HepG2 (cell line): ENCODE data around the gene RABGGTA. TPM values are rescaled to one million over a fixed set of nuclear protein-coding genes. Genes with fewer than 3 reads are reported as not detected.

Experiments used
- E2F1 ChIP-seq: sonication (generic); formaldehyde crosslinking; IDR thresholded peaks from 2 replicates; pipeline ENCODE4 v1.5.0; 2020; ENCODE audit warnings: missing genetic modification reagents
- EEA1 ChIP-seq: sonication (generic); formaldehyde crosslinking; IDR thresholded peaks from 2 replicates; pipeline ENCODE4 v1.5.1; 2020; ENCODE audit warnings: mild to moderate bottlenecking, missing genetic modification reagents, borderline replicate concordance
- GMEB2 ChIP-seq: IDR thresholded peaks from 2 replicates; pipeline ENCODE4 v1.6.1; 2016; ENCODE audit warnings: missing biosample characterization, missing genetic modification reagents, low read depth
- KAT2B ChIP-seq: fragments of 150-350 bp; IDR thresholded peaks from 2 replicates; pipeline ENCODE4 v1.6.1; 2014; ENCODE audit warnings: low read depth, low read length, borderline replicate concordance
- MXD1 ChIP-seq: sonication (generic); formaldehyde crosslinking; IDR thresholded peaks from 2 replicates; pipeline ENCODE4 v1.4.0; 2020; ENCODE audit warnings: mild to moderate bottlenecking, missing genetic modification reagents
- MXD4 ChIP-seq: IDR thresholded peaks from 2 replicates; pipeline ENCODE4 v1.6.1; 2016; ENCODE audit warnings: mild to moderate bottlenecking, missing biosample characterization, missing genetic modification reagents
- NFYB ChIP-seq: sonication (generic); formaldehyde crosslinking; IDR thresholded peaks from 2 replicates; pipeline ENCODE4 v1.4.0; 2020; ENCODE audit warnings: missing genetic modification reagents
- NR2F2 ChIP-seq: IDR thresholded peaks from 2 replicates; pipeline ENCODE4 v1.6.1; 2012; ENCODE audit warnings: low read depth, inconsistent platforms, borderline replicate concordance
- PREB ChIP-seq: sonication (generic); formaldehyde crosslinking; IDR thresholded peaks from 2 replicates; pipeline ENCODE4 v1.4.0; 2020; ENCODE audit warnings: missing genetic modification reagents
- REPIN1 ChIP-seq: sonication (generic); formaldehyde crosslinking; IDR thresholded peaks from 2 replicates; pipeline ENCODE4 v1.8.0; 2022; ENCODE audit warnings: missing genetic modification reagents, low read depth, mild to moderate bottlenecking, borderline replicate concordance
- THAP7 ChIP-seq: sonication (generic); formaldehyde crosslinking; IDR thresholded peaks from 2 replicates; pipeline ENCODE4 v1.8.1; 2023; ENCODE audit warnings: mild to moderate bottlenecking, missing genetic modification reagents
- TOPORS ChIP-seq: sonication (generic); formaldehyde crosslinking; IDR thresholded peaks from 2 replicates; pipeline ENCODE4 v1.8.0; 2023; ENCODE audit warnings: mild to moderate bottlenecking, missing genetic modification reagents
- TRIM24 ChIP-seq: sonication (generic); formaldehyde crosslinking; IDR thresholded peaks from 2 replicates; pipeline ENCODE4 v1.8.0; 2022; ENCODE audit warnings: mild to moderate bottlenecking, missing genetic modification reagents
- TSC22D2 ChIP-seq: sonication (generic); formaldehyde crosslinking; IDR thresholded peaks from 2 replicates; pipeline ENCODE4 v1.5.1; 2020; ENCODE audit warnings: missing genetic modification reagents, mild to moderate bottlenecking, borderline replicate concordance
- WIZ ChIP-seq: sonication (generic); formaldehyde crosslinking; IDR thresholded peaks from 2 replicates; pipeline ENCODE4 v1.5.1; 2020; ENCODE audit warnings: mild to moderate bottlenecking, missing genetic modification reagents
- ZBTB20 ChIP-seq: sonication (generic); formaldehyde crosslinking; IDR thresholded peaks from 2 replicates; pipeline ENCODE4 v1.8.1; 2023; ENCODE audit warnings: missing genetic modification reagents, low read depth, mild to moderate bottlenecking, borderline replicate concordance
- ZNF44 ChIP-seq: sonication (generic); formaldehyde crosslinking; IDR thresholded peaks from 2 replicates; pipeline ENCODE4 v1.5.1; 2020; ENCODE audit warnings: mild to moderate bottlenecking, missing genetic modification reagents
- ZNF530 ChIP-seq: sonication (generic); formaldehyde crosslinking; IDR thresholded peaks from 2 replicates; pipeline ENCODE4 v1.5.0; 2020; ENCODE audit warnings: low read depth, mild to moderate bottlenecking, missing genetic modification reagents
- ZNF607 ChIP-seq: sonication (generic); formaldehyde crosslinking; IDR thresholded peaks from 2 replicates; pipeline ENCODE4 v1.5.1; 2020; ENCODE audit warnings: missing genetic modification reagents, mild to moderate bottlenecking, borderline replicate concordance
- ZNF768 ChIP-seq: sonication (generic); formaldehyde crosslinking; IDR thresholded peaks from 2 replicates; pipeline ENCODE4 v1.4.0; 2020; ENCODE audit warnings: missing genetic modification reagents
- ZNF83 ChIP-seq: sonication (generic); formaldehyde crosslinking; IDR thresholded peaks from 2 replicates; pipeline ENCODE4 v1.4.0; 2020; ENCODE audit warnings: missing genetic modification reagents, mild to moderate bottlenecking, borderline replicate concordance
- ZUFSP ChIP-seq: sonication (generic); formaldehyde crosslinking; IDR thresholded peaks from 2 replicates; pipeline ENCODE4 v1.9.0; 2021; ENCODE audit warnings: missing genetic modification reagents, mild to moderate bottlenecking, borderline replicate concordance
- polyA plus RNA-seq, 8 experiments: library from polyadenylated mRNA; depleted of rRNA in 3 of 8; stranded (reverse) in 7 of 8; unstranded in 1 of 8; fragments of >200 nt; fragmentation: Illumina TruSeq in 4 of 8; extraction: Trizol in 4 of 8; gene quantifications; 2 replicates each; pipeline versions ENCODE4 v1.2.1 to v1.2.3, GENCODE V29; 2011 to 2016; ENCODE audit warnings: low read depth in 4 of 8, missing spikeins in 1 of 8, mixed read lengths in 1 of 8; ENCODE audit not compliant: insufficient read depth in 1 of 8
- total RNA-seq, 5 experiments: library from RNA; depleted of rRNA; stranded (reverse); fragments of >200 nt; fragmentation: Illumina TruSeq; extraction: Trizol; gene quantifications; 2 replicates each; pipeline ENCODE4 v1.2.3, GENCODE V29; 2016; ENCODE audit warnings: low read depth in 1 of 5

Gene RABGGTA
- total and polyA plus RNA-seq, 2 of the 13 experiments (the other 11 are each of a cell fraction or from before 2014, with no cell fraction given): 57.9 to 90.8 TPM

GRCh38 chr14:24232121-24232644 lies 39.2 kb downstream of the RABGGTA start, which contains the start of gene NEDD8 (continued):
- TF ChIP-seq ZNF607 (CRISPR knock-in tag): no peak; the same call in 1 of the 2 replicates
- TF ChIP-seq E2F1: no peak
- TF ChIP-seq THAP7 (CRISPR knock-in tag): no peak
- no peak; the same call in 1 of the 2 replicates for TF ChIP-seq NFYB
- TF ChIP-seq TOPORS (CRISPR knock-in tag): no peak; the same call in 1 of the 2 replicates
- peak; percentile 70; the same call in 1 of the 2 replicates for TF ChIP-seq ZNF768
- TF ChIP-seq MXD4: peak; percentile 77
- TF ChIP-seq ZNF530 (CRISPR knock-in tag): peak; percentile 91; the same call in 1 of the 2 replicates
- TF ChIP-seq EEA1 (CRISPR knock-in tag): 0 out of 2 replicates have a peak, but pooled peaks have one; percentile 36
- TF ChIP-seq REPIN1: no peak
- no peak for TF ChIP-seq ZUFSP (CRISPR knock-in tag)
- no peak for TF ChIP-seq NR2F2
- no peak for TF ChIP-seq PREB (CRISPR knock-in tag)
- TF ChIP-seq TRIM24 (CRISPR knock-in tag): peak; percentile 80
- TF ChIP-seq MXD1 (CRISPR knock-in tag): peak; percentile 62
- TF ChIP-seq KAT2B: no peak
- TF ChIP-seq ZNF44 (CRISPR knock-in tag): peak; percentile 55
- TF ChIP-seq GMEB2: peak; percentile 67
- no peak; the same call in 1 of the 2 replicates for TF ChIP-seq WIZ (CRISPR knock-in tag)
- TF ChIP-seq ZNF83: peak; percentile 37; the same call in 1 of the 2 replicates
- TF ChIP-seq ZBTB20 (CRISPR knock-in tag): peak; percentile 67; the same call in 1 of the 2 replicates
- no peak; the same call in none of the 2 replicates for TF ChIP-seq TSC22D2 (CRISPR knock-in tag)
